HG02678 (cell line): ENCODE data around the gene KIF26A.

Experiments used
- ATAC-seq: cut with Tn5 transposase; IDR thresholded peaks from one replicate; pipeline ENCODE4 v1.9.1; 2021; ENCODE audit warnings: mild to moderate bottlenecking, moderate library complexity; ENCODE audit not compliant: unreplicated experiment

KIF26A gene

GRCh38 chr14:104155513-104155912 is 17.1 kb downstream of the KIF26A start:
- no peak for ATAC-seq

- ATAC-seq, result no peak
Measured at GRCh38 chr14:104156142-104156541, 17.8 kb downstream of the KIF26A start.

- ATAC-seq, result no peak
Measured at GRCh38 chr14:104157016-104157928, 18.9 kb downstream of the KIF26A start.

- no peak for ATAC-seq
Measured at GRCh38 chr14:104158827-104159798, 20.7 kb downstream of the KIF26A start.

- no peak for ATAC-seq
Measured at GRCh38 chr14:104159990-104160389, 21.6 kb downstream of the KIF26A start.

- no peak for ATAC-seq
Measured at GRCh38 chr14:104161602-104162367, 23.4 kb downstream of the KIF26A start.

- ATAC-seq, result no peak
Measured at GRCh38 chr14:104162495-104162894, 24.1 kb downstream of the KIF26A start.

- ATAC-seq, result no peak
Measured at GRCh38 chr14:104163541-104163940, 25.2 kb downstream of the KIF26A start.

GRCh38 chr14:104164041-104164440 is 25.7 kb downstream of the KIF26A start:
- ATAC-seq, result no peak

GRCh38 chr14:104164512-104164911 is 26.1 kb downstream of the KIF26A start:
- ATAC-seq, result no peak

GRCh38 chr14:104166698-104167097 is 28.3 kb downstream of the KIF26A start:
- ATAC-seq, result no peak

GRCh38 chr14:104168603-104169002 is 30.2 kb downstream of the KIF26A start:
- no peak for ATAC-seq

GRCh38 chr14:104169005-104169698 is 30.8 kb downstream of the KIF26A start:
- no peak for ATAC-seq

- ATAC-seq, result no peak
Measured at GRCh38 chr14:104169699-104170479, 31.5 kb downstream of the KIF26A start.

GRCh38 chr14:104171029-104171697 is 32.8 kb downstream of the KIF26A start:
- no peak for ATAC-seq

GRCh38 chr14:104171895-104172294 is 33.5 kb downstream of the KIF26A start:
- no peak for ATAC-seq

- no peak for ATAC-seq
Measured at GRCh38 chr14:104172349-104172748, 34.0 kb downstream of the KIF26A start.

GRCh38 chr14:104172880-104173279 is 34.5 kb downstream of the KIF26A start:
- ATAC-seq, result no peak

- no peak for ATAC-seq
Measured at GRCh38 chr14:104174051-104174450, 35.7 kb downstream of the KIF26A start.
